ENCODE data around the gene ARHGEF4.

The ARHGEF4 gene

DNA sequence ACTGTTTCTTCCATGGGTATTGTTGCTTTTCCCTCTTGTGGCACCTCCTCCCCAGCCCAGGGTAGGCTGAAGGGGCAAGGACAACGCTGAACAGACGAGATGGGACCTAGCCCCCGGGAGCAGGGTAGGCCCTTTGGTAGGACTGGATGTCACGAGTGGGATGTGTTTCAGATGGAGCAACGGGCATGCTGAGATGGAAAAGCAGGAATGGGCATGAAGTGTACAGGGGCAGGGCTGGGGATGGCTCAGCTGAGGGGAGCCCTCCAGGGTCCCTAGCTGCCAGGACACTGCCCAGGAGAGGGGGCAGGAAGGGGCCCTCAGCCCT is 33.4 kb downstream of the ARHGEF4 start:
- H3K4me1 Mint-ChIP-seq (ENCODE audit: low read depth): no peaks in the 10 kb centered on the region
- DNase-seq (ENCODE audit: low spot score): no peak
- no peaks in the 10 kb centered on the region for H3K36me3 Mint-ChIP-seq (ENCODE audit: low read depth)
- no peaks in the 10 kb centered on the region for H3K9me3 Mint-ChIP-seq
- no peak overlapping the region for H3K27ac Mint-ChIP-seq
- no peaks in the 10 kb centered on the region for H3K27me3 Mint-ChIP-seq (ENCODE audit: low read depth)
- H3K4me3 Mint-ChIP-seq: no peak overlapping the region

DNA sequence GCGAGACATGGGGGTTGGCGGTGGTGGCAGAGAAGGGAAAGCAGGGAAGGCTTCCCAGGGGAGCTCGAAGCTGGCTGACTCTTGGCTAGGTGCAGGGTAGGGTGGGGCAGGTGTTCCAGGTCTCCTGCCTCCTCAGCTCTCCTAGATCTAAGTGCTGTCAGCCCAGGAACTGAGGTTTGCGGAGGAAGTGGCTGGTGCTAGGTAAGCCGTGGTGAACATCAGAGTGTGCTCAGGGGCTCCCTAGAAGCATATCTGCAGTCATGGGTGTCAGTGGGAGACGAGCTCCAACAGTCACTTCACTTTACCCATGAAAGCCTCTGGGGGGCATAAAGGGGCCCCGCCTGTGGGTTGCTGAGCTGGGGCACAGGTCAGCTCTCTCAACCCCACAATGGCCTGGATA is 34.1 kb downstream of the ARHGEF4 start:
- no peaks in the 10 kb centered on the region for H3K4me1 Mint-ChIP-seq (ENCODE audit: low read depth)
- H3K27ac Mint-ChIP-seq: no peak overlapping the region
- peaks cover 2% of the 10 kb centered on the region for H3K27me3 Mint-ChIP-seq (ENCODE audit: low read depth)
- DNase-seq (ENCODE audit: low spot score): no peak
- H3K9me3 Mint-ChIP-seq: no peaks in the 10 kb centered on the region
- H3K36me3 Mint-ChIP-seq (ENCODE audit: low read depth): no peaks in the 10 kb centered on the region
- no peak overlapping the region for H3K4me3 Mint-ChIP-seq

DNA sequence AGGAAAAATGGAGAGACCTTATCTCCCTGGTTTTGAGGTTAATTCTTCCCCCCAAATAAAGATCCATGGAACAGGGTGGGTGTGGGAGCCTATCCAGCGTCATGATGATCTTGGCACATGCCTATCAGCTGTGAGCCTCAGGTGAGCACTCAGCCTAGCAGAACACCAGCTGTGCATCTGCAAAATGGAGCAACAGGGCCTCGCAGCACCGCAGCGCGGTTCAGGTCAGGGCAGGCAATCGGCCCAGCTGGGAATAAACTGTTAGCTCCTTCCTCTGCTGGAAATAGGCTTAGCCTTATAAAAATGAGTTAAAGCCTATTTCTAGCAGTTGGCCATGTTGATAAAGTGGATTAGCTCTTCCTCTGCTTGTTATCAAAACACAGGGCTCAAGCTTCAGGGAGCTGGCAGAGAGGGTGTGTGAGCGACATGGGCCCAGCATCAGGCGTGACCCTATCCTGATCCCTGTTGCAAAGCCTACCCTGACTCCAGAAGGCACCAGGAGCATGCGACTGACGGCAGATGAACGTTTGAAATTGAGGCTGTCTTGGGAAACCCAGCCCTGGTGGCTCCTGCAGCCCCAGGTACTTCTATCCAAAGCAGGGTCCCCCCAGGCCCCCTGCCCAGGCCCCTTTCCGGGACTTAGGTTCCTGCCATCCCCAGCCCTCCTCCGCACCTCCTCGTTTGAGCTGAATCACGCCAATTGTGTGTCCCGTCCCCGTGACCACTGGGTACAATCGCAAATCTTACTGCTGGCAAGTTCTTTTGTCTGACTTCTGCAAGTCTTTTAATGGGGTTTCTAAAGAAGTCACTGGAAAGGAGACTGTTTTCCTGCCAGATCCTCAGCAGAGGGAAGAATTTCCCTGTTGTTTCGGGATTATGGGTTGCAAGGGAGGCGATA is 35.4 kb downstream of the ARHGEF4 start:
- Mint-ChIP-seq H3K36me3 (ENCODE audit: low read depth) (no peaks in the 10 kb centered on the region), H3K4me1 (ENCODE audit: low read depth) (no peaks in the 10 kb centered on the region), H3K27me3 (ENCODE audit: low read depth) (peaks cover 3% of the 10 kb centered on the region), H3K4me3 (no peak overlapping the region), H3K9me3 (no peaks in the 10 kb centered on the region), H3K27ac (no peak overlapping the region)
- no peak for DNase-seq (ENCODE audit: low spot score)

DNA sequence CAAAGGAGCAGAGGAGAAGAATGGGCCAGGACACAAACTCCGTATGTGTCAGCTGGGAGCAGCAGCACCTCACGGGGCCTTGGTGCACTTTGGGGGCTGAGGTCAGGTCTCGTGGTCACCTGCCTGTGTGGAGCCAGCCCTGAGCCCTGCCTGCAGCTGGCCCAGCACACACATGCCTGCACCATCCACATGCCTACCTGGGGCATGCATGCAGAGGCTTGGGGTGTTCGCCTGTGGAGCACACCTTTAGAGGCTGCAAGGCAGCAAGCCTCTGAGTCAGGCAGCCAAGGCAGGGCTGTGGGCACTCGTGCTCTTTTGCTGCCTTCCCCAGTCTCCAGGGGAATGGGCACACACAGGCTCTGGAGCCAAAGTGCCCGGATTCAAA is 36.0 kb downstream of the ARHGEF4 start:
- DNase-seq (ENCODE audit: low spot score): no peak
- H3K27me3 Mint-ChIP-seq (ENCODE audit: low read depth): peaks cover 5% of the 10 kb centered on the region
- no peak overlapping the region for H3K4me3 Mint-ChIP-seq
- no peaks in the 10 kb centered on the region for H3K9me3 Mint-ChIP-seq
- H3K27ac Mint-ChIP-seq: no peak overlapping the region
- H3K36me3 Mint-ChIP-seq (ENCODE audit: low read depth): no peaks in the 10 kb centered on the region
- H3K4me1 Mint-ChIP-seq (ENCODE audit: low read depth): no peaks in the 10 kb centered on the region

DNA sequence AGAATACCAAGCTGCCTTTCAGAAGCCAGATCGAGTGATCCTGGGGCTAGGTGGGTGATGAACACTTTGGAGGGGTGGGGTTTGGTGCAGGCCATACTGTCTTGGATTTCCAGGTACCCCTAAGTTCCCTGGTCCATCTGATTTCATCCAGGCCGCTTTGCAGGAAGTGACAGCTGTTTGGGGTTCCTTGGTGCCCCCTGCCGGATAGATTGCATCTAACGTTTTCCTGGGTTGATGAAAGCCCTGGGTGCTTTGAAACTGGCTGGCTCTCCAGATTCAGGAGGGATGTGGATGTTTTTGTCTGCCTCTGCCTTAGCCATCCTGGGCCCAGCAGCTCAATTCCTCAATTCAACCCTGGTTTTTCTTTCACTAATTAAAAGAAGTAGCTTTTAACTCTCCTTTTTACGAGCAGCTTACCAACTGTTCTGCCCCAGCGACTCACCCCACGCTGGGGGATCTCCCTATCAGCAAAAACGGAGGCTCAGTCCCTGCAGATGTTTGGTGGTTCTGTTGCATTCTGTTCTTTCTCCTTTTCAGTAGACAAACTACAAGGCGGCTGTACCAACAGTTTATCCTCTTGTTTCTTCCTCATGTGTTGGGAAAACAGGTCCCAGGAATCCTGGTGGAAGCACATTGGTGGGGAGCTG is 37.1 kb downstream of the ARHGEF4 start:
- no peak overlapping the region for H3K4me3 Mint-ChIP-seq
- no peaks in the 10 kb centered on the region for H3K9me3 Mint-ChIP-seq
- H3K27me3 Mint-ChIP-seq (ENCODE audit: low read depth): peaks cover 7% of the 10 kb centered on the region
- no peaks in the 10 kb centered on the region for H3K4me1 Mint-ChIP-seq (ENCODE audit: low read depth)
- H3K36me3 Mint-ChIP-seq (ENCODE audit: low read depth): no peaks in the 10 kb centered on the region
- H3K27ac Mint-ChIP-seq: no peak overlapping the region
- peak; percentile 63 for DNase-seq (ENCODE audit: low spot score)

DNA sequence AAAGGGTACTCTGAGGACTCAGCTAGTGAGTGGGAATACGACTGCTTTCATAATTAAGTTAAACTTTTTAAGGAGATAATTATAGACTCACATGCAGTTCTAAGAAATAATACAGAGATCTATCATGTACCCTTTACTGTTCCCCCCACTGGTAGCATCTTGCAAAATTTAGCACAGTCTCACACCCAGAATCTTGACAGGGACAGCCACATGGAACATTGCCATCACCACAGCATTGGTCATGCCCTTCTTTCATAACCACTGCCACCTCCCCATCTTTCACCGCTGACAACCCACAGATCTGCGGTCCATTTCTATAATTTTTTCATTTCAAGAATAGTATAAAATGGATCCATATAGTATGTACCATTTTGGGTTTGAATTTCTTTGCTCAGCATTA is 37.8 kb downstream of the ARHGEF4 start:
- DNase-seq (ENCODE audit: low spot score): no peak
- Mint-ChIP-seq H3K4me3 (no peak overlapping the region), H3K4me1 (ENCODE audit: low read depth) (no peaks in the 10 kb centered on the region), H3K27me3 (ENCODE audit: low read depth) (peaks cover 9% of the 10 kb centered on the region), H3K9me3 (no peaks in the 10 kb centered on the region), H3K27ac (no peak overlapping the region), H3K36me3 (ENCODE audit: low read depth) (no peaks in the 10 kb centered on the region)

DNA sequence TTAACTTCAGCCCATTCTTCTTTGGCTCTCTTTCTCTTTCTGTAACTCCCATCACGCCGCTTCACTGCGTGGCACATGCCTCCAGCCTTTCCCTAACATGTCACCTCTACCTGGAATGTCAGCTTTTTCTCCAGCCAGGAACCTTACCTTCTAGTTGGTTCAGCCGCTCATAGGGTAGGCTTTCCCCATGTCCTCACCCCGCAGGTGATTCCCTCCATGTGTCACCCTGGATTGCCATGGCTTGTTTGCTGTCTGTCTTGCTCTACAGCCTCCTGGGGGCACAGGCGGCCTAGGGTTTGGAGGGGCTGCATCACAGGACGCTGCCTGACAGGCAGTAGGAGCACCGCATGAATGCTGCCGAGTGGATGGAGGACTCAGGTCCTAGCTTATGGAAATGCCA is 39.2 kb downstream of the ARHGEF4 start:
- no peaks in the 10 kb centered on the region for H3K4me1 Mint-ChIP-seq (ENCODE audit: low read depth)
- H3K9me3 Mint-ChIP-seq: no peaks in the 10 kb centered on the region
- H3K27me3 Mint-ChIP-seq (ENCODE audit: low read depth): peaks cover 9% of the 10 kb centered on the region
- H3K4me3 Mint-ChIP-seq: no peak overlapping the region
- no peak overlapping the region for H3K27ac Mint-ChIP-seq
- H3K36me3 Mint-ChIP-seq (ENCODE audit: low read depth): no peaks in the 10 kb centered on the region
- DNase-seq (ENCODE audit: low spot score): no peak

DNA sequence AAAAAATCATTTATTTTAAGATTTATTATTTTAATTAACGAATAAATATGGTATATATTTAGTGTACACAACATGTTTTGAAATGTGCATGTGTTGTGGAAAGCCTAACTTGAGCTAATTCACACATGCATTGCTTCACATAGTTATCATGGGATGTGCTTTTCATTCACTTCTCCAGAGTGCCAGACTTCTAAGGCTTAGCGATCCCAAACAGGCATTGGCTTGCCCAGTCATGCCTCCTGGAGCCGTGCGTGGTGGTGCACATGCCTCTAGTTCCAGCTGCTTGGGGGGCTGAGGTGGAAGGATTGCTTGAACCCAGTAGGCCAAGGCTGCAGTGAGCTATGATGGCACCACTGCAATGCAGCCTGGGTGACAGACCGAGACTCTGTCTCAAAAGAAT is 40.5 kb downstream of the ARHGEF4 start:
- H3K9me3 Mint-ChIP-seq: no peaks in the 10 kb centered on the region
- H3K27me3 Mint-ChIP-seq (ENCODE audit: low read depth): peaks cover 9% of the 10 kb centered on the region
- no peaks in the 10 kb centered on the region for H3K36me3 Mint-ChIP-seq (ENCODE audit: low read depth)
- no peak for DNase-seq (ENCODE audit: low spot score)
- H3K4me3 Mint-ChIP-seq: no peak overlapping the region
- H3K4me1 Mint-ChIP-seq (ENCODE audit: low read depth): no peaks in the 10 kb centered on the region
- H3K27ac Mint-ChIP-seq: no peak overlapping the region

DNA sequence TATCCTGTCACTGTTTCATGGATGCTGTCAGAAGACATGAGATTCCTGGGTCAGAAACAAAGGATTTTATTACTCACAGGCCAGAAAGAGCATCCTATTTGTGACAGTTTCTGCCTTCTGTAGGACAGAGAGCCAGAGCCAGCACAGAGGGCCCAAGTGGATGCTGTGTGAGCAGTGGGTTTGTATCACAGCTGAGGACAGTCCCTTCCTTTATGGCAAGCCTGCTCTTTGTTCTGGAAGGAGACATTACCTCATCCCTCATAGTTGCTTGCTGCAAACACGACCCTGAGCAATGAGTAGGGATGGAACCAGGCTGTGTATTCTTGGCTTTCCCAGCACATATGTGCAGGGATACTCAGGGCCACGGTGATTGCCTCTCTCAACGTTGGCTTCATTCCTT is 41.6 kb downstream of the ARHGEF4 start:
- Mint-ChIP-seq H3K36me3 (ENCODE audit: low read depth) (no peaks in the 10 kb centered on the region), H3K4me1 (ENCODE audit: low read depth) (no peaks in the 10 kb centered on the region), H3K27ac (no peak overlapping the region), H3K4me3 (no peak overlapping the region), H3K27me3 (ENCODE audit: low read depth) (peaks cover 9% of the 10 kb centered on the region), H3K9me3 (no peaks in the 10 kb centered on the region)
- no peak for DNase-seq (ENCODE audit: low spot score)

DNA sequence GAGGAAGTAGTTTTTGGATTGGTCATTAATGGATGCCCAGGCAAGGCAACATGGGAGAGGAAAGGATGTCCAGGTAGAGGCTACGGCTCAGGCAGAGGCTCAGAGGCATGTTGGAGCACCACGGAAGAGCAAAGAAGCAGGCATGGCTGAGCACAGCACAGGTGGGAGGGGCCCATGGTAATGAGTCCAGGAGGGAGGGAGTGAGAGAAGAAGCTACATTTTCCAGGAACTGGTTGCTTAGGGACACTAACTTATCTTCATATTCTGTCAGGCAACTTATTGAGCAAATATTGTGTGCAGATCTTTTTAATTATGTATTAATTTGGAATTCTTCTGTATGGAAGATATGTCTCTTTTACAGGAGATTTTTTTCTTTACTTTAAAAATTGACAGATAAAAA is 42.2 kb downstream of the ARHGEF4 start:
- no peak overlapping the region for H3K4me3 Mint-ChIP-seq

DNA sequence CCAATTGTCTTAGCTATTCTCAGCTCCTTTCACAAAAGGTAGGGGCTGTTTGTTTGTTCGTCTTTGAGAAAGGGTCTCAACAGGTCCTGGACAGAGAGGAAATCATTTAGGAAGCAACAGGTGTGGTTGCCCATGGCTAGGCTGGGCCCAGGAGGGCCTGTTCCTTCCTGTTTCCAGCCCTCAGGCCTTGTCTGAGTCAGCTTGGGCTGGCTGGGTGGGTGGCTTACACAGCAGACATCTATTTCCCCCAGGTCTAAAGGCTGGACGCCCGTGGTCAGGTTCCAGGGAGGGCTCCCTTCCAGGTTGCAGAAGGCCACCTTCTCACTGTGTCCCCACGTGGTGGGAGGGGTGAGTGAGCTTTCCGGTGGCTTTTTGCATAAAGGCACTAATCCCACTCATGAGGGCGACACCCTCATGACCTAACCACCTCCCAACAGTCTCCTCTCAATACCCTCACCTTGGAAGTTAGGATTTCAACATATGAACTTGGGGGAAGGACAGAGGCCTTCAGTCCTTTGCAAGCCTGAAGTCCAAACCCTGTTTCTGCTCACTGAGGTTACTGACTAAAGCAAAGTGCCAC is 45.5 kb downstream of the ARHGEF4 start:
- H3K4me3 Mint-ChIP-seq: no peak overlapping the region
- H3K4me1 Mint-ChIP-seq (ENCODE audit: low read depth): no peaks in the 10 kb centered on the region
- H3K27me3 Mint-ChIP-seq (ENCODE audit: low read depth): peaks cover 5% of the 10 kb centered on the region
- no peak for DNase-seq (ENCODE audit: low spot score)
- H3K36me3 Mint-ChIP-seq (ENCODE audit: low read depth): no peaks in the 10 kb centered on the region
- H3K9me3 Mint-ChIP-seq: no peaks in the 10 kb centered on the region
- no peak overlapping the region for H3K27ac Mint-ChIP-seq

More for the DNA sequence above, 42.2 kb downstream of the ARHGEF4 start:
- no peak for DNase-seq (ENCODE audit: low spot score)
- Mint-ChIP-seq H3K36me3 (ENCODE audit: low read depth) (no peaks in the 10 kb centered on the region), H3K27me3 (ENCODE audit: low read depth) (peaks cover 9% of the 10 kb centered on the region), H3K27ac (no peak overlapping the region), H3K9me3 (no peaks in the 10 kb centered on the region), H3K4me1 (ENCODE audit: low read depth) (no peaks in the 10 kb centered on the region)

DNA sequence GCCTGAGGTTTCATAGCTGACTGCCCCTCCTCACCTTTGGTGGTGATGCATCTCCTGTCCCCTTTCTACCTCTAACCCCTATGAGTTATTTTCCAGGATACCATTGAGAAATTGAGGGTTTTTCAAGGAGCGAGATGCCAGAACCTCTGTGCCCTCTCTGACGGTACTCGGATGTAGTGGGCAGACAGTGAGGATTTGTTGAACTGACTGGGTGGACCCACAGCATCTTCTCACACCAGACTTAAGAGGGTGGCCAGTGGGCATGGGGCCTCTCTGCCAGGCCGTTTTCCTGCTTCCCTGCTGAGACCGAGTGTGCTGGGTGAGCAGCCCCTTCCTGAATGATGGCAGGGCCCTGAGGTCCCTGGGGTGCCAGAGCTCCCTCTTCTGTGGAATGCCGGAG is 46.3 kb downstream of the ARHGEF4 start:
- Mint-ChIP-seq H3K27ac (no peak overlapping the region), H3K27me3 (ENCODE audit: low read depth) (peaks cover 6% of the 10 kb centered on the region), H3K4me3 (no peak overlapping the region), H3K4me1 (ENCODE audit: low read depth) (no peaks in the 10 kb centered on the region), H3K9me3 (no peaks in the 10 kb centered on the region), H3K36me3 (ENCODE audit: low read depth) (no peaks in the 10 kb centered on the region)
- DNase-seq (ENCODE audit: low spot score): no peak

DNA sequence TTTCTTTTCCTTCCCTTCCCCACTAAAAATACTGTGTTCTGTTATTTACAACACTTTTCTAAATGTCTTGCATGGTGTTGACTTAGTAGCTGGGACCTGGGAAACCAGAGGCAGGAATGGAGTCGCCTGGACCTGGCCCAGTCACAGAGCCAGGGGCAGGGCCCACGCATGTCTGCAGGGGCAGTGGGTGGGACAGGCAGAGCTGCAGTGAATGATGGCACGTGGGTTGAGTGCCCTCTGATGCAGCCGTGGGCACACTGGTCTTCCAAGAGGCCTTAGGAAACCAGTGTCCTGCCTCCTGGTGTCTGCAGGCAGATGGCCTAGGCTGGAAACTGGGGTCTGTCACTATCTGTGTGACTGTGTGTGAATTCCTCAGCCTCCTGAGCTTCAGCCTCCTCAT is 46.8 kb downstream of the ARHGEF4 start:
- Mint-ChIP-seq H3K27ac (no peak overlapping the region), H3K9me3 (no peaks in the 10 kb centered on the region), H3K4me1 (ENCODE audit: low read depth) (no peaks in the 10 kb centered on the region), H3K27me3 (ENCODE audit: low read depth) (peaks cover 6% of the 10 kb centered on the region), H3K36me3 (ENCODE audit: low read depth) (no peaks in the 10 kb centered on the region), H3K4me3 (no peak overlapping the region)
- DNase-seq (ENCODE audit: low spot score): no peak

DNA sequence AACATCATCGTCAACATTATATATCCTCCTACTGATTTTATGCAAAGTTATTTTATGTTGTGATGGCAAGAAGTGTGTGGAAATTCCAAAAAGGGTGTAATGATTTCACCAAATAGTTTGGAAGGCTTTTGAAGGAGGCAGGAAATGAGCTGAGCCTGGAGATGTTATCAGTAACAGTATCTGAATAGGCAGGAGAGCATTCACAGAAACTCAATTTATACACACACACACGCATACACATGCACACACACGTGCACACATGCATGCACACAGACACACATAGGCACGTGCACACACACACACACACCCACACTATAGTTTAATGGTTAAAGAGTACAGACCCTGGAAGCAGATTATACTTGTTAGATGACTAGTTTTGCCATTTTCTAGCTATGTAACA is 47.3 kb downstream of the ARHGEF4 start:
- Mint-ChIP-seq H3K27ac (no peak overlapping the region), H3K36me3 (ENCODE audit: low read depth) (no peaks in the 10 kb centered on the region), H3K4me3 (no peak overlapping the region), H3K27me3 (ENCODE audit: low read depth) (peaks cover 3% of the 10 kb centered on the region), H3K9me3 (no peaks in the 10 kb centered on the region), H3K4me1 (ENCODE audit: low read depth) (no peaks in the 10 kb centered on the region)
- no peak for DNase-seq (ENCODE audit: low spot score)
